ENCODE measurements around the gene PHACTR3.

The PHACTR3 gene

GRCh38 chr20:59736366-59736765 is 132.0 kb downstream of the PHACTR3 start:
- no peak for TF ChIP-seq CTCF (IDR thresholded peaks at IDR 0.05; ENCODE audit: low read depth, low read length, missing control alignments)
- DNase-seq (ENCODE audit: low read depth), result no peak
- H3K4me3 ChIP-seq (ENCODE audit: low read depth, low read length), result no peak overlapping the region
- in situ Hi-C loops (cut with HindIII; ENCODE audit: low sequenced_read_pairs), result no loop called here

GRCh38 chr20:59737073-59737666 is 132.8 kb downstream of the PHACTR3 start:
- no peak for TF ChIP-seq CTCF (IDR thresholded peaks at IDR 0.05; ENCODE audit: low read depth, low read length, missing control alignments)
- H3K4me3 ChIP-seq (ENCODE audit: low read depth, low read length), result no peak overlapping the region
- no peak for DNase-seq (ENCODE audit: low read depth)
- in situ Hi-C loops (cut with HindIII; ENCODE audit: low sequenced_read_pairs), result no loop called here

- DNase-seq (ENCODE audit: low read depth), result no peak
- H3K4me3 ChIP-seq (ENCODE audit: low read depth, low read length), result no peak overlapping the region
- in situ Hi-C loops (cut with HindIII; ENCODE audit: low sequenced_read_pairs), result no loop called here
- TF ChIP-seq CTCF (IDR thresholded peaks at IDR 0.05; ENCODE audit: low read depth, low read length, missing control alignments), result no peak
Observed at GRCh38 chr20:59737816-59738215, 133.5 kb downstream of the PHACTR3 start.

- H3K4me3 ChIP-seq (ENCODE audit: low read depth, low read length), result no peak overlapping the region
- no peak for DNase-seq (ENCODE audit: low read depth)
- no peak for TF ChIP-seq CTCF (IDR thresholded peaks at IDR 0.05; ENCODE audit: low read depth, low read length, missing control alignments)
- in situ Hi-C loops (cut with HindIII; ENCODE audit: low sequenced_read_pairs), result no loop called here
Observed at GRCh38 chr20:59738851-59739250, 134.5 kb downstream of the PHACTR3 start.

GRCh38 chr20:59740621-59741020 is 136.3 kb downstream of the PHACTR3 start:
- in situ Hi-C loops (cut with HindIII; ENCODE audit: low sequenced_read_pairs), result no loop called here
- H3K4me3 ChIP-seq (ENCODE audit: low read depth, low read length), result no peak overlapping the region
- DNase-seq (ENCODE audit: low read depth), result no peak
- no peak for TF ChIP-seq CTCF (IDR thresholded peaks at IDR 0.05; ENCODE audit: low read depth, low read length, missing control alignments)

- H3K4me3 ChIP-seq (ENCODE audit: low read depth, low read length), result no peak overlapping the region
- DNase-seq (ENCODE audit: low read depth), result no peak
- in situ Hi-C loops (cut with HindIII; ENCODE audit: low sequenced_read_pairs), result no loop called here
- no peak for TF ChIP-seq CTCF (IDR thresholded peaks at IDR 0.05; ENCODE audit: low read depth, low read length, missing control alignments)
Observed at GRCh38 chr20:59741073-59741472, 136.7 kb downstream of the PHACTR3 start.
